SK-N-SH (cell line): Measurements from ENCODE around the gene ZNRF4. TPM values are rescaled to one million over a fixed set of nuclear protein-coding genes. Genes with fewer than 3 reads are reported as not detected.

Source experiments
- CTCF ChIA-PET: fragments of 300-600, 350-600 bp; formaldehyde crosslinking; extraction: SDS; loops from one replicate; lab custom pipeline; 2021; lab: Yijun Ruan, JAX
- POLR2A ChIA-PET: fragments of 350-600 bp; sonication (Branson Sonifier 250); formaldehyde crosslinking; extraction: SDS; loops from one replicate; lab custom pipeline; 2020; ENCODE audit warnings: antibody characterized with exemption, inconsistent platforms; lab: Yijun Ruan, JAX
- DNase-seq: peaks from one replicate; pipeline ENCODE4 v3.0.0; 2012
- H2AFZ ChIP-seq: fragments of 200-600 bp; sonication (generic); 2 replicates; pipeline ENCODE4 v1.8.1; 2016; ENCODE audit warnings: antibody characterized with exemption, mild to moderate bottlenecking, low read depth
- H3F3A ChIP-seq: fragments of 200-600 bp; sonication (generic); replicated peaks from 2 replicates; pipeline ENCODE3; 2016; ENCODE audit warnings: antibody characterized with exemption, mild to moderate bottlenecking; ENCODE audit not compliant: insufficient read depth
- H3K27ac ChIP-seq, 2 experiments: fragments of 200-500 bp in 1 of 2; fragments of 200-600 bp in 1 of 2; sonication (Bioruptor generic) in 1 of 2; sonication (generic), shearing (Covaris generic) in 1 of 2; 2 replicates each; pipeline versions ENCODE4 v1.5.1 to v1.6.1; 2014 to 2016; ENCODE audit warnings: low read depth in 2 of 2, inconsistent platforms in 1 of 2, low read length in 1 of 2, mild to moderate bottlenecking in 1 of 2, mixed read lengths in 1 of 2
- H3K27me3 ChIP-seq: fragments of 200-600 bp; sonication (generic), shearing (Covaris generic); 2 replicates; pipeline ENCODE4 v1.6.1; 2016; ENCODE audit warnings: mixed run types; ENCODE audit not compliant: insufficient read depth
- H3K36me3 ChIP-seq, 2 experiments: fragments of 200-500 bp in 1 of 2; fragments of 200-600 bp in 1 of 2; sonication (Bioruptor generic) in 1 of 2; sonication (generic) in 1 of 2; replicated peaks in 1 of 2; 2 replicates each; pipeline versions ENCODE3 to v1.5.1; 2014 to 2016; ENCODE audit warnings: low read length in 1 of 2, mild to moderate bottlenecking in 1 of 2; ENCODE audit not compliant: insufficient read depth in 2 of 2, control insufficient read depth in 1 of 2
- H3K4me1 ChIP-seq, 2 experiments: fragments of 200-500 bp in 1 of 2; fragments of 200-600 bp in 1 of 2; sonication (Bioruptor generic) in 1 of 2; sonication (generic), shearing (Covaris generic) in 1 of 2; 2 replicates each; pipeline versions ENCODE4 v1.5.1 to v1.6.1; 2014 to 2016; ENCODE audit warnings: low read depth in 1 of 2, low read length in 1 of 2, mixed run types in 1 of 2; ENCODE audit not compliant: insufficient read depth in 2 of 2, control insufficient read depth in 1 of 2
- H3K4me2 ChIP-seq: fragments of 200-600 bp; sonication (generic), shearing (Covaris generic); 2 replicates; pipeline ENCODE4 v1.6.1; 2017; ENCODE audit warnings: mixed run types
- H3K4me3 ChIP-seq, 2 experiments: fragments of 200-500 bp in 1 of 2; fragments of 200-600 bp in 1 of 2; sonication (Bioruptor generic) in 1 of 2; sonication (generic), shearing (Covaris generic) in 1 of 2; 2 replicates each; pipeline versions ENCODE4 v1.5.1 to v1.8.1; 2014 to 2016; ENCODE audit warnings: low read depth in 2 of 2, inconsistent platforms in 1 of 2, low read length in 1 of 2, mild to moderate bottlenecking in 1 of 2, mixed read lengths in 1 of 2, moderate library complexity in 1 of 2
- H3K79me2 ChIP-seq: fragments of 200-600 bp; sonication (generic); 2 replicates; pipeline ENCODE4 v1.8.1; 2017; ENCODE audit warnings: mild to moderate bottlenecking; ENCODE audit not compliant: insufficient read depth
- H3K9ac ChIP-seq: fragments of 200-600 bp; sonication (generic); 2 replicates; pipeline ENCODE4 v1.6.1; 2017; ENCODE audit warnings: mixed run types
- H3K9me2 ChIP-seq: fragments of 200-600 bp; sonication (generic); 2 replicates; pipeline ENCODE4 v1.6.1; 2017; ENCODE audit warnings: mixed run types
- H3K9me3 ChIP-seq: fragments of 200-600 bp; sonication (generic); 2 replicates; pipeline ENCODE4 v1.6.1; 2017; ENCODE audit warnings: mixed run types, mild to moderate bottlenecking, moderate library complexity
- H4K20me1 ChIP-seq: fragments of 200-600 bp; sonication (generic); 2 replicates; pipeline ENCODE4 v1.6.1; 2017; ENCODE audit warnings: mild to moderate bottlenecking, mixed run types; ENCODE audit not compliant: insufficient read depth
- CHD2 ChIP-seq: fragments of 150-350 bp; IDR thresholded peaks from 2 replicates; pipeline ENCODE4 v1.6.1; 2018; ENCODE audit warnings: low read length; ENCODE audit not compliant: partially characterized antibody
- ELF1 ChIP-seq: IDR thresholded peaks from 2 replicates; pipeline ENCODE4 v1.4.0; 2012
- EP300 ChIP-seq, 2 experiments: IDR thresholded peaks; 2 replicates each; pipeline versions ENCODE4 v1.4.0 to v1.6.1; 2012; ENCODE audit warnings: borderline replicate concordance in 1 of 2, low read depth in 1 of 2, low read length in 1 of 2
- EZH2phosphoT487 ChIP-seq: fragments of 200-600 bp; sonication (generic); IDR thresholded peaks from 2 replicates; pipeline ENCODE4 v1.6.1; 2017; ENCODE audit warnings: low read depth, mixed run types, mild to moderate bottlenecking, antibody characterized with exemption, moderate library complexity, borderline replicate concordance
- FOSL2 ChIP-seq: IDR thresholded peaks from 2 replicates; pipeline ENCODE4 v1.4.0; 2012; ENCODE audit warnings: low read depth, mild to moderate bottlenecking, moderate library complexity, borderline replicate concordance
- FOXM1 ChIP-seq: IDR thresholded peaks from 2 replicates; pipeline ENCODE4 v1.4.0; 2012; ENCODE audit warnings: low read depth, mild to moderate bottlenecking
- MEF2A ChIP-seq: IDR thresholded peaks from 2 replicates; pipeline ENCODE4 v1.4.0; 2012; ENCODE audit warnings: low read depth, borderline replicate concordance
- NFIC ChIP-seq: IDR thresholded peaks from 2 replicates; pipeline ENCODE4 v1.4.0; 2012; ENCODE audit warnings: borderline replicate concordance
- NRF1 ChIP-seq: IDR thresholded peaks from 2 replicates; pipeline ENCODE4 v1.6.1; 2012; ENCODE audit warnings: low read depth, mild to moderate bottlenecking, low read length
- RAD21 ChIP-seq: IDR thresholded peaks from 2 replicates; pipeline ENCODE4 v1.6.1; 2012; ENCODE audit warnings: mild to moderate bottlenecking, low read length
- RCOR1 ChIP-seq: fragments of 150-350 bp; IDR thresholded peaks from 2 replicates; pipeline ENCODE4 v1.6.1; 2017; ENCODE audit warnings: antibody characterized with exemption, low read length
- RFX5 ChIP-seq: IDR thresholded peaks from 2 replicates; pipeline ENCODE4 v1.6.1; 2012; ENCODE audit warnings: mild to moderate bottlenecking, improper control_type of control experiment, low read length
- SIN3A ChIP-seq: IDR thresholded peaks from 2 replicates; pipeline ENCODE4 v1.6.1; 2012; ENCODE audit warnings: low read depth, mild to moderate bottlenecking, low read length, moderate library complexity, borderline replicate concordance
- SMC3 ChIP-seq: IDR thresholded peaks from 2 replicates; pipeline ENCODE4 v1.6.1; 2012; ENCODE audit warnings: low read depth, low read length, improper control_type of control experiment
- TEAD4 ChIP-seq: IDR thresholded peaks from 2 replicates; pipeline ENCODE4 v1.4.0; 2012; ENCODE audit warnings: mild to moderate bottlenecking, borderline replicate concordance; ENCODE audit not compliant: insufficient read depth
- WGBS: methylation state at CpG from one replicate; pipeline ENCODE4 v1.1.6; 2017; ENCODE audit warnings: low lambda C conversion rate; 5-methylcytosine and 5-hydroxymethylcytosine counted together
- polyA plus RNA-seq, 3 experiments: library from polyadenylated mRNA; depleted of rRNA; stranded (reverse); fragments of >200 nt; gene quantifications; 2 replicates each; pipeline ENCODE4 v1.2.3, GENCODE V29; 2012
- TF ChIP-seq, protein P1 (sequence below): fragments of 150-350 bp; IDR thresholded peaks from 2 replicates; pipeline ENCODE4 v1.6.1; 2016; ENCODE audit warnings: mild to moderate bottlenecking, low read depth, low read length
- TF ChIP-seq, protein P2 (sequence below): IDR thresholded peaks from 2 replicates; pipeline ENCODE4 v1.6.1; 2012; ENCODE audit warnings: mild to moderate bottlenecking, low read depth, low read length, moderate library complexity
- TF ChIP-seq, protein P3 (sequence below): fragments of 200-600 bp; sonication (generic); IDR thresholded peaks from 2 replicates; pipeline ENCODE4 v1.6.1; 2017; ENCODE audit warnings: antibody characterized with exemption, mild to moderate bottlenecking, moderate library complexity

ZNRF4 gene
- polyA plus RNA-seq, 1 of the 3 experiments (the other 2 are of a cell fraction), result not detected

DNA sequence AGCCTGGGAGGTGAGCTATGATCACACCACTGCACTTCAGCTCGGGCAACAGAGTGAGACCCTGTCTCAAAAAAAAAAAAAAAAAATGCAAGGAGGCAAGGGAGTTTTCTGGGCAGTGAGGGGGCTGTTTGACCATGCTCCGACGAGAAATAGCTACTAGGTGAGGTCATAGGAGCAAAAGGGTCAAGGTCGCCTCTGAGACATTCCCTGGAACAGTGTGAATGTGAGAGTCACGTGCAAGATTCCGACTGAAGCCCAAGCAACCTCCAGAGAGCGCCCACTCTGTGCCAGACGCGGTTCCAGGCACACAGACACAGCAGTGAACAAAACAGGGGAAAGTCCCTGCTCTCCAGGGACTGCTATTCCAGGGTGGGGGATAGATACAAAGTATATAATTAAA is 2.5 kb downstream of the ZNRF4 start:
- ChIA-PET POLR2A (no interaction called here), CTCF (interaction anchor here (1.0 kb wide), 1 partner anchor 25 kb away, joined by 3 read pairs; no protein-coding TSS in a partner anchor)
- H3F3A ChIP-seq, result no peaks in the 10 kb centered on the region
- no peak for DNase-seq
- no peak overlapping the region for H3K4me3 ChIP-seq
- no peak overlapping the region for H3K4me2 ChIP-seq
- H4K20me1 ChIP-seq, result no peaks in the 10 kb centered on the region
- no peaks in the 10 kb centered on the region for H3K9me3 ChIP-seq
- H2AFZ ChIP-seq, result no peak overlapping the region
- H3K27me3 ChIP-seq, result no peaks in the 10 kb centered on the region
- H3K9me2 ChIP-seq, result no peaks in the 10 kb centered on the region
- 58% methylated on average over 9 of the region's 9 CpGs for WGBS
- no peak overlapping the region for H3K27ac ChIP-seq
- no peaks in the 10 kb centered on the region for H3K36me3 ChIP-seq
- TF ChIP-seq CHD2, result no peak
- TF ChIP-seq RFX5, result no peak
- TF ChIP-seq ELF1, result no peak
- no peaks in the 10 kb centered on the region; a peak in 1 of 4 replicates for H3K4me1 ChIP-seq
- H3K79me2 ChIP-seq, result no peaks in the 10 kb centered on the region
- H3K9ac ChIP-seq, result no peak overlapping the region

DNA sequence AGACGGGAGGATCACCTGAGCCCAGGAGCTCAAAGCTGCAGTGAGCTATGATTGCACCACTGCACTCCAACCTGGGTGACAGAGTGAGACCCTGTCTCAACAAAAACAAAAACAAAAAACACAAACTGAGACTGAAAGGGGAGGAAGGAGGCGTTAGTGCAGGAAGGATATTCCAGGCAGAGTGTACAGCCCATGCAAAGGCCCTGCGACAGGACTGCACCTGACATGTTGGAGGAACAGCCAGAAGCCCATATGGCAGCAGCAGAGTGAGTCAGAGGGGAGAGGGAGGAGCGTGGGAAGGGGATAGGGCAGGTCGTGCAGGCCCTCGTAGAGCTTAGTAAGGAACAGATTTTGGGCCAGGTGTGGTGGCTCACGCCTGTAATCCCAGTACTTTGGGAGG is 3.2 kb downstream of the ZNRF4 start:
- Histone ChIP-seq H3K4me1 (no peaks in the 10 kb centered on the region; a peak in 1 of 4 replicates), H2AFZ (no peak overlapping the region)
- TF ChIP-seq, protein P1, sequence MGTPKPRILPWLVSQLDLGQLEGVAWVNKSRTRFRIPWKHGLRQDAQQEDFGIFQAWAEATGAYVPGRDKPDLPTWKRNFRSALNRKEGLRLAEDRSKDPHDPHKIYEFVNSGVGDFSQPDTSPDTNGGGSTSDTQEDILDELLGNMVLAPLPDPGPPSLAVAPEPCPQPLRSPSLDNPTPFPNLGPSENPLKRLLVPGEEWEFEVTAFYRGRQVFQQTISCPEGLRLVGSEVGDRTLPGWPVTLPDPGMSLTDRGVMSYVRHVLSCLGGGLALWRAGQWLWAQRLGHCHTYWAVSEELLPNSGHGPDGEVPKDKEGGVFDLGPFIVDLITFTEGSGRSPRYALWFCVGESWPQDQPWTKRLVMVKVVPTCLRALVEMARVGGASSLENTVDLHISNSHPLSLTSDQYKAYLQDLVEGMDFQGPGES, result no peak
- TF ChIP-seq FOXM1, result no peak
- TF ChIP-seq FOSL2, result no peak
- TF ChIP-seq NRF1, result no peak
- TF ChIP-seq SMC3, result no peak
- no peak for TF ChIP-seq TEAD4
- no peak for TF ChIP-seq SIN3A
- TF ChIP-seq, all 33 proteins: peak for 0
- Histone ChIP-seq H3K9ac (no peak overlapping the region), H3K4me2 (no peak overlapping the region), H3K9me3 (no peaks in the 10 kb centered on the region), H3K36me3 (no peaks in the 10 kb centered on the region), H3K27ac (no peak overlapping the region), H3K27me3 (no peaks in the 10 kb centered on the region), H4K20me1 (no peaks in the 10 kb centered on the region), H3K4me3 (no peak overlapping the region), H3K79me2 (no peaks in the 10 kb centered on the region), H3K9me2 (no peaks in the 10 kb centered on the region), H3F3A (no peaks in the 10 kb centered on the region)
- ChIA-PET POLR2A (no interaction called here), CTCF (no interaction called here)
- DNase-seq, result no peak
- 59% methylated on average over 7 of the region's 7 CpGs for WGBS

DNA sequence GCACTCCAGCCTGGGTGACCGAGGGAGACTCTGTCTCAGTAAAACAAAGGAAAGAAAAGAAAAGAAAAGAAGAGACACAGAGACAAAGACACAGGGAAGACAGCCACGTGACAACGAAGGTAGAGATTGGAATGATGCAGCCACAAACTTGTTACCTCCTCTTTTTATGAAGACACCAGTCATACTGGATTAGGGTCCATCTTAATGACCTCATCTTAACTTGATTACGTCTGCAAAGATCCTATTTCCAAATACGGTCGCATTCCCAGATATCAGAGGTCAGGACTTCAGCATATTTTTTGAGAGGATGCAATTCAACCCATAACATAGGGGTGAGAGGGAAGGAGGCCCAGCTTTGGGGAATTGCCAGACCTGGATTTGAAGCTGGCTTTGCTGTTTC is 4.1 kb downstream of the ZNRF4 start:
- Histone ChIP-seq H4K20me1 (no peaks in the 10 kb centered on the region), H3K79me2 (no peaks in the 10 kb centered on the region), H3K36me3 (no peaks in the 10 kb centered on the region), H3K9me3 (no peaks in the 10 kb centered on the region), H2AFZ (no peak overlapping the region), H3K27me3 (no peaks in the 10 kb centered on the region), H3K4me3 (no peak overlapping the region), H3K4me1 (no peaks in the 10 kb centered on the region; a peak in 1 of 4 replicates), H3K4me2 (no peak overlapping the region), H3F3A (no peaks in the 10 kb centered on the region), H3K9me2 (no peaks in the 10 kb centered on the region), H3K9ac (no peak overlapping the region), H3K27ac (no peak overlapping the region)
- ChIA-PET POLR2A (no interaction called here), CTCF (no interaction called here)
- no peak for DNase-seq
- 66% methylated on average over 6 of the region's 6 CpGs for WGBS
- TF ChIP-seq, protein P2, sequence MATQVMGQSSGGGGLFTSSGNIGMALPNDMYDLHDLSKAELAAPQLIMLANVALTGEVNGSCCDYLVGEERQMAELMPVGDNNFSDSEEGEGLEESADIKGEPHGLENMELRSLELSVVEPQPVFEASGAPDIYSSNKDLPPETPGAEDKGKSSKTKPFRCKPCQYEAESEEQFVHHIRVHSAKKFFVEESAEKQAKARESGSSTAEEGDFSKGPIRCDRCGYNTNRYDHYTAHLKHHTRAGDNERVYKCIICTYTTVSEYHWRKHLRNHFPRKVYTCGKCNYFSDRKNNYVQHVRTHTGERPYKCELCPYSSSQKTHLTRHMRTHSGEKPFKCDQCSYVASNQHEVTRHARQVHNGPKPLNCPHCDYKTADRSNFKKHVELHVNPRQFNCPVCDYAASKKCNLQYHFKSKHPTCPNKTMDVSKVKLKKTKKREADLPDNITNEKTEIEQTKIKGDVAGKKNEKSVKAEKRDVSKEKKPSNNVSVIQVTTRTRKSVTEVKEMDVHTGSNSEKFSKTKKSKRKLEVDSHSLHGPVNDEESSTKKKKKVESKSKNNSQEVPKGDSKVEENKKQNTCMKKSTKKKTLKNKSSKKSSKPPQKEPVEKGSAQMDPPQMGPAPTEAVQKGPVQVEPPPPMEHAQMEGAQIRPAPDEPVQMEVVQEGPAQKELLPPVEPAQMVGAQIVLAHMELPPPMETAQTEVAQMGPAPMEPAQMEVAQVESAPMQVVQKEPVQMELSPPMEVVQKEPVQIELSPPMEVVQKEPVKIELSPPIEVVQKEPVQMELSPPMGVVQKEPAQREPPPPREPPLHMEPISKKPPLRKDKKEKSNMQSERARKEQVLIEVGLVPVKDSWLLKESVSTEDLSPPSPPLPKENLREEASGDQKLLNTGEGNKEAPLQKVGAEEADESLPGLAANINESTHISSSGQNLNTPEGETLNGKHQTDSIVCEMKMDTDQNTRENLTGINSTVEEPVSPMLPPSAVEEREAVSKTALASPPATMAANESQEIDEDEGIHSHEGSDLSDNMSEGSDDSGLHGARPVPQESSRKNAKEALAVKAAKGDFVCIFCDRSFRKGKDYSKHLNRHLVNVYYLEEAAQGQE, result no peak
- TF ChIP-seq EP300 (IDR thresholded peaks at IDR 0.05; ENCODE audit: borderline replicate concordance in 1 of 2, low read depth in 1 of 2, low read length in 1 of 2) (no peak), RAD21 (no peak), RCOR1 (no peak), EZH2phosphoT487 (no peak), MEF2A (no peak), NFIC (no peak), SMC3 (no peak)
- TF ChIP-seq, protein P3, sequence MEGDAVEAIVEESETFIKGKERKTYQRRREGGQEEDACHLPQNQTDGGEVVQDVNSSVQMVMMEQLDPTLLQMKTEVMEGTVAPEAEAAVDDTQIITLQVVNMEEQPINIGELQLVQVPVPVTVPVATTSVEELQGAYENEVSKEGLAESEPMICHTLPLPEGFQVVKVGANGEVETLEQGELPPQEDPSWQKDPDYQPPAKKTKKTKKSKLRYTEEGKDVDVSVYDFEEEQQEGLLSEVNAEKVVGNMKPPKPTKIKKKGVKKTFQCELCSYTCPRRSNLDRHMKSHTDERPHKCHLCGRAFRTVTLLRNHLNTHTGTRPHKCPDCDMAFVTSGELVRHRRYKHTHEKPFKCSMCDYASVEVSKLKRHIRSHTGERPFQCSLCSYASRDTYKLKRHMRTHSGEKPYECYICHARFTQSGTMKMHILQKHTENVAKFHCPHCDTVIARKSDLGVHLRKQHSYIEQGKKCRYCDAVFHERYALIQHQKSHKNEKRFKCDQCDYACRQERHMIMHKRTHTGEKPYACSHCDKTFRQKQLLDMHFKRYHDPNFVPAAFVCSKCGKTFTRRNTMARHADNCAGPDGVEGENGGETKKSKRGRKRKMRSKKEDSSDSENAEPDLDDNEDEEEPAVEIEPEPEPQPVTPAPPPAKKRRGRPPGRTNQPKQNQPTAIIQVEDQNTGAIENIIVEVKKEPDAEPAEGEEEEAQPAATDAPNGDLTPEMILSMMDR, result no peak
